Activated CD4-positive, alpha-beta T cell treated with anti-CD3 and anti-CD28 coated beads for 24 hours (primary cell): ENCODE results near the gene TRIM69.
"Not testable (repeated sequence)": the region's sequence is repeated elsewhere in the genome, so short reads cannot be mapped to it uniquely, and the experiment has no call there.

Source experiments
- DNase-seq, 2 donors: peaks; one replicate each; pipeline ENCODE4 v3.0.0-alpha.2; 2020; ENCODE audit warnings: low read depth in 2 of 2

Gene TRIM69

GRCh38 chr15:44739222-44739847 is 3.0 kb downstream of the TRIM69 start:
- not testable (repeated sequence) for DNase-seq

- DNase-seq, result not testable (repeated sequence)
Observed at GRCh38 chr15:44743454-44743853, 7.1 kb downstream of the TRIM69 start.

GRCh38 chr15:44753345-44753744 is 17.0 kb downstream of the TRIM69 start:
- no peak for DNase-seq

- DNase-seq, result no peak
Observed at GRCh38 chr15:44763187-44763586, 26.9 kb downstream of the TRIM69 start.

- DNase-seq, result no peak
Observed at GRCh38 chr15:44763848-44764247, 27.5 kb downstream of the TRIM69 start.

GRCh38 chr15:44765036-44765435 is 28.7 kb downstream of the TRIM69 start:
- no peak for DNase-seq

GRCh38 chr15:44769521-44769920 is 33.2 kb downstream of the TRIM69 start:
- DNase-seq, result no peak

GRCh38 chr15:44770715-44771114 is 34.4 kb downstream of the TRIM69 start:
- DNase-seq, result not testable (repeated sequence)

- DNase-seq, result no peak
Observed at GRCh38 chr15:44775953-44776352, 39.6 kb downstream of the TRIM69 start.

- DNase-seq, result no peak
Observed at GRCh38 chr15:44779761-44780160, 43.4 kb downstream of the TRIM69 start.

- DNase-seq, result no peak
Observed at GRCh38 chr15:44780608-44781007, 44.3 kb downstream of the TRIM69 start.

GRCh38 chr15:44781128-44781810 is 44.9 kb downstream of the TRIM69 start:
- no peak for DNase-seq

- no peak for DNase-seq
Observed at GRCh38 chr15:44782516-44782915, 46.2 kb downstream of the TRIM69 start.

- not testable (repeated sequence) for DNase-seq
Observed at GRCh38 chr15:44784918-44785274, 48.6 kb downstream of the TRIM69 start.

GRCh38 chr15:44788748-44789147 is 52.4 kb downstream of the TRIM69 start:
- peak; percentile 28 to 40 for DNase-seq

- DNase-seq, result no peak
Observed at GRCh38 chr15:44790215-44790614, 53.9 kb downstream of the TRIM69 start.

GRCh38 chr15:44790656-44791055 is 54.3 kb downstream of the TRIM69 start:
- no peak for DNase-seq

GRCh38 chr15:44792715-44793114 is 56.4 kb downstream of the TRIM69 start:
- no peak for DNase-seq

- no peak for DNase-seq
Observed at GRCh38 chr15:44794072-44794471, 57.7 kb downstream of the TRIM69 start.

- DNase-seq, result no peak
Observed at GRCh38 chr15:44796508-44796907, 60.2 kb downstream of the TRIM69 start.

GRCh38 chr15:44798826-44799225 is 62.5 kb downstream of the TRIM69 start:
- DNase-seq, result no peak

GRCh38 chr15:44801364-44801763 is 65.0 kb downstream of the TRIM69 start:
- DNase-seq, result no peak

GRCh38 chr15:44801797-44802196 is 65.5 kb downstream of the TRIM69 start:
- DNase-seq, result no peak

- DNase-seq, result no peak
Observed at GRCh38 chr15:44802336-44802735, 66.0 kb downstream of the TRIM69 start.
